NCI-H2081 treated with DMSO at 0.1 percent for 48 hours (cell line): ENCODE data around the gene PTPRK.
A peak's percentile ranks its signal among the peaks of the same experiment; 100 is the strongest.
"Not testable (repeated sequence)": the region's sequence is repeated elsewhere in the genome, so short reads cannot be mapped to it uniquely, and the experiment has no call there.

Source experiments
- DNase-seq: peaks from one replicate; lab custom pipeline; 2025; lab: John Stamatoyannopoulos, UW

The PTPRK gene

DNA sequence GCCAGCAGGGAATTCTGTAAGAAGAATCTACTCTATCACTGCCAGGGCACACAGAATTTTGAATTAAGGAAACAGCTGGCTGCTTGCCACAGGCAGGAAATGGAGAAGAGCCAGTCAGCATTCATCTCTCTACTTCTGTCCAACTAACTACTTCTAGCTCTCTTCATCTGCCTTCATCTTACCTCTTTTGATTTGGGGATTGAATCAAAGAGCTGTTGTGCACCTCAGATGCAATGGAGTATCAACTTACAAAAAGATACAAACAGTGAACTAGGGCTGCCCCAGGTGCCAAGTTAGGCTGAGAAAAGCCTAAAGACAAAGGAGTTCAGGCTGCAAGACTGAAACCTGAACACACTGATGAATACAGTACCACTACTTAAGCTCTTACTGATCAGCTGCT, 82.0 kb downstream of the PTPRK start:
- DNase-seq = no peak

DNA sequence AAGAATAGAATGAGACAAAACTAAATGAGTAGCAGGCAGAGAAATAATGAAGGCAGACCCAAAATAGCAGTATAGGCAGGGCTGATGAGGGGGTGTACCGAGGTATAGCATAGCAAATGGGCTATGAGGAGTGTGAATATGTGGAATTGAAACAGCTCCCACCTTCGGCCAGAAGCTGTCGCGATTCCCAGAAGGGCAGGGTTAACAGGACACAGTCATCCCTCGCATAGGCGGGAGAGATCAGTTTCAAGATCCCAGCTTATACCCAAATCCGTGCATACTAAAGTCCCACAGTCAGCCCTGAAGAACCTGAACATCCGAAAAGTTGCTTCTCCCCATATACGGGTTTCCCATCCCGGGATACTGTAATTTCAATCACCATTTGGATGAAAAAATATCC, 82.7 kb downstream of the PTPRK start:
- no peak for DNase-seq

GRCh38 chr6:128434752-128435151, 85.6 kb downstream of the PTPRK start:
- DNase-seq = not testable (repeated sequence)

GRCh38 chr6:128432394-128432793, 88.0 kb downstream of the PTPRK start:
- no peak for DNase-seq

DNA sequence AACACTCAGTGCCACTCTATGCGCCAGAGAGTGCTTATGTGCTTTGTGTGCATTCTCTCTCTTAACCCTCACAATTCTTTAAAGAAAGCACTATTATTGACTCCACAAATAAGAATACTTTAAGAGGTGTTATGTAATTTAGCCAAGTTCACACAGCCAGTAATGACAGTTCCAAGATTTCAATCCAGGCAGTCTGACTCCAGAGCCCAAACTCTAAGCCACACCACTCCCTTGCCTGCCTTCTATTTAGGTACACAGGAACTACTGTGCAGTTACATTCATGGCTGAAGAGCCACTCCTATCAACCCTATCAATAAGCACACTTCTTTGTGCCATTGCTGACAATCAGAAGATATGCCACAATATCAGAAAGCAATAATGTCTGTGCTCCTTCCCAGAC, 93.3 kb downstream of the PTPRK start:
- no peak for DNase-seq

GRCh38 chr6:128425856-128426255, 94.5 kb downstream of the PTPRK start:
- DNase-seq = no peak

DNA sequence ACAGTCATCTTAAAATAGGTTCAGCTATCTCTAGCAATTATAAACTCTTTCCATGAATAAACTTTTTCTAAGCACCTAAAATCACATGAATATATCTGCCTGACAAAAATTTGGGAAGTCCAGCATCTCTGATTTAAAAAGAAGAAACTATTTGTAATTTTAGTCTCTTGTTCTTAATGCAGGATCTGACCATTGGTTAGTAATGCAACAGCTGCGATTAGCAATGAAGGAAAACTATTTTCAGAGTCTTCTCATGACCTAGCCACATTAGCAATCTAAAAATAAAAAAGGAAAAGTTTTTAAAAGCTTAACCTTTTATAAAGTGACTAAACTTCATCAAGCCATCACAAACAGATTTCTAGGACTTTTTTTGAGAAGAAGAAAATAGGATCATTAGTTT, 97.5 kb downstream of the PTPRK start:
- DNase-seq = no peak

- DNase-seq = no peak
These were observed 98.2 kb downstream of the PTPRK start for GRCh38 chr6:128422200-128422599.

DNA sequence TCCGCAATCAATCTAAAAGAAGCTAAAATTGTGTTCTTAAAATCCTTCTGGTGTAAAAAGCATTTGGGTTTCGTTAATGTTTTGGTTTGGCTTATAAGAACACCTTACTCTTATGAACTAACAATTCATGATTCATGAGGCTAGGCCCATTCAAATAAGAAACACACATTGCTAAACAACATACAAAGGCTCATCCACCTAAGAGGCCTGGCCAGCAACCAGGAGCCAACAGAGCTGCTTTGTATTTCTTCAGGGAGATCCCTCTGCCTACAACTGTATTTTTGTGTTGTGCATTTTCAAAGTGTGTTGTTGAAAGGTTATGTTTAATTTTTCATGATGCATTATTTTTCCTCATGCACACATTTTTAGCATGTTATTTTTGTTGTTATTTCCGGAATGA, 98.6 kb downstream of the PTPRK start:
- no peak for DNase-seq

DNA sequence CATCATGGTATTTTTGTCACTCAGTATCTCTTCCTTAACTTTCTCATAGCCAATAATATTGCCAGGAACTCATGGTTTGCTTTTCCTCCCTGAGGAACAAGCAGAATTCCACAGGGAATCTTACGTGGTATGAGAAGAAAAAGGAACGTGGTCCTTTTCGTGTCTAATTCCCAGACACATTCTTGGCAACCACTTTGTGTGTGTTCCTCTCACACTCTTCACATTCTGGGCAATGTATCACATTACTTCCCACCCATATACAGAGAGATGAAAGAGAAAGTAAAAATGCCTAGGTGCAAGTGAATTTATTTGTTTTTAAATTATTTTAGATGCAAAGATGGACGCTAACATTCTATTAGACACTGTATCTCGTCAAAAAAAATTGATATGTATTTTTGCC, 102.7 kb downstream of the PTPRK start:
- DNase-seq = no peak

DNA sequence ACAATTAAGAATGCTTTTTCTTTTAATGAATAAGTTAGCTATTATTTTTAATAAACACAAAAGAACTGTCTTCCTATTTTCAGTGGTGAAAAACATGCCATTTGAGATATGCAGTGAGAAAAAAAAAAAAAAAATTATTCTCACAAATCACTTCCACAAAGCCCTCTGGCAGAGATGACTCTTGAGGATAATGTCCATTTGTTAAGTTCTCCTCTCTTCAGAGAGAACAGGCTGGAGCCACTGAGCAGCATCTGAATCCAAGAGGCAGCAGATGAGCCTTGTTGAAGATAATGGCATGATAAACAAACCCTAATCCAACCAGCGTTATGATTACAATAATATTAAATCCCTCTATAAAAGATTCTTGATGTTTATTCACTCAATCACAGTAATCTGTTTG, 105.0 kb downstream of the PTPRK start:
- DNase-seq = no peak

GRCh38 chr6:128414943-128415342, 105.5 kb downstream of the PTPRK start:
- no peak for DNase-seq

DNA sequence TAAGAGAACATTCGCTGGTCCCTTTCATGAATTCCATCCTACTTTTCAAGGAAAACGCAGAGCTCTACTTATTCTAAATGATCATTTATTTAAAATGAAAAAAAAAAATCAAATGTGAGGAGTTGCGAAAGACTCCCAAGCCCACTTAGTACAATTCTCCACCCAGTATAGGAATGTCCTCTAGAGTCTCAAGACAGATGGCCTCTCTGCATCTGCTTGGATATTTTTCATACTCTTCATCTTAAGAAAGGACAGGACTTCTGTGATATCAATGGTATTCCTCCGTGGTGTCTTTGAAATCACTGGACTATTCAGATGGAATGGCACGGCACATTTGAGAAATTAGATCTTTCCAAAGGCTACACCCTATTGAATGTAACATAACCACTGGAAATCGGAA, 107.1 kb downstream of the PTPRK start:
- DNase-seq = no peak

DNA sequence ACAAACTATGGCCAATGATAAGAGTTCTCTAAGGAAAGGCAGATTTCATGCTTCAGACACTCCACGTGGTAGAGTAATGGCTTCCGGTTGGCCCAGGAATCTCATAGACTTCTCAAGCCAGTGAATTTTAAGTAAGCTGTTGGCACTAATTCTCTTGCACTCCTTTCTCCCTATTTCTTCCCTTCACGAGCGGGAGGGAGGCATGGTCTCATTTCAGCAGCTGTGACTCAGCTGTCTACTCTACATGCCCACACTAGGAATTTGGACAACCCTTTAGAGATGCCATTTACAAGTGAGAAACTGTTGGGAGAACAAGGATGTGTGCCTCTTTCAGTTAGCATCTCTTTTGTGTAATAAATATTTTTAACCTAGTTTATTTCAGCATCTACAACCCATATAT, 107.7 kb downstream of the PTPRK start:
- DNase-seq = no peak

GRCh38 chr6:128410584-128410983, 109.8 kb downstream of the PTPRK start:
- DNase-seq = no peak

- no peak for DNase-seq
These were observed 111.4 kb downstream of the PTPRK start for GRCh38 chr6:128409003-128409402.

GRCh38 chr6:128406453-128406852, 113.9 kb downstream of the PTPRK start:
- DNase-seq = no peak

DNA sequence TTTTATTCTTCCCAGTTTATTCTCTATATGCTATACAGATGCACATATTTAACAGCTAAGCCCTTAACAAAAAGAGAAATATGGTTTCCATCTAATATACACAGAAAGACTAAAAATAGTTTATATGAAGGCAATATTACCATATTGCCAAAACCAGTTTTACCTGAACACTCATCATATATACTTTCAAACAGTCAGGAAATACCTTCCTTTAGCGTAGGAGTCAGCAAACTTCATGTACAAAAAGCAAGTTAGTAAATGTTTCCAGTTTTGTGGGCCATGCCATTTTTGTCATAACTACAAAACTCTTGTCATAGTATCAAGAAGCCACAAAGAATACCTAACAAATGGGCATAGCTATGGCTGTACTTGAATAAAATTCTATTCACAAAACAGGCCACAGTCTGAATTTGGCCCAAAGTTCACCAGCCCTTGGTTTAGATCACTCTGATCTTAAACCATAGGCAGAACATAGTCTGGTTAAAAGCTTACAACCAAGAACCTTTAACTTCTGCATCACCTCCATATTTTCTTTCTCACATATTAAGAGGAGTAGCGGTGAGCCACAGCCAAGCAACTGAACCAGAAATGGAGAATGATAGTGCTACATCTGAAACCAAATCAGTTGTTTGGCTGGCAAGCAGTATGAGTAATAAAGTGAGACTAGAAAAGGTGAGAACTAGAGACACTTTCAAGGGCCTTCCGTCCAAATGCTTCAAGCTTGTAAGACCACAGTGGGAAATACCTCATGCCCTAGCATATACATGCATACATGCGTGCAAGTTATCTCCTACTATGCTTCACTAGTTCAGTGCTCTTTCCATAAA, 116.6 kb downstream of the PTPRK start:
- no peak for DNase-seq

DNA sequence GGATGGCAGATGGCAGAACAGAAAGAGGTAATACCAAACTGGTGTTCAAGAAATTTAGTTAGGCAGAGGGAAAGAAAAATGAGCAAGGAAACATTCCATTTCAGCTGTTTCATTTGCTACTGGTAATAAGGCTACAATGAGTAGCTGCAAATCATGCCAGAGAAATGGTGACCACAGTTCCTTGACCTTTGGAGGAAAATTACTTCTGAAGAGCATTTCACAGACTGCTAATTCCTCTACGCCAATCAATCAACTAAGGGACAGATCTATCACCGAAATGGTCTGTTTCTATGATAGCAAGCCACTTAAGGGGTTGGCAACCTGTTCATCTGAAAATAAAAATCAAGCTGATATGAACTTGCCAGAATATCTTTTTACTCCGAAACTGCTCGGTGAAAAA, 119.5 kb downstream of the PTPRK start:
- no peak for DNase-seq

DNA sequence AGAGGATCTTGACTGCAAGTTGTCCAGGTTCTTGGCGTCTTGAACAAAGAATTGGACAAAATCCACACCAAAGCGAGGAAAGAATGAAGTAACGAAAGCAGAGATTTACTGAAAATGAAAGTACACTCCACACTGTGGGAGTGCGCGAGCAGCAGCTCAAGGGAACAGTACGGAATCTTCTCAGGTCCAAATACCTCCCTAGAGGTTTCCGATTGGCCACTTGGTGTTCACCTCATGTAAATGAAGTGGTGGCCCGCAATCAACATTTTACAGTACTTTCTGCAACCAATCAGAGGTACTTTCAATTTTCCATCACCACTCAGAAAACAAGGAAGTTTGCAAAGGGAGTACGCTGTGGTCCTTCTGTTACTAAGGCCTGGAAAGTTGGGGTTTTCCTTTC, 122.4 kb downstream of the PTPRK start:
- DNase-seq = no peak

GRCh38 chr6:128395596-128395995, 124.8 kb downstream of the PTPRK start:
- no peak for DNase-seq

GRCh38 chr6:128395188-128395587, 125.2 kb downstream of the PTPRK start:
- no peak for DNase-seq

GRCh38 chr6:128394167-128394566, 126.2 kb downstream of the PTPRK start:
- DNase-seq = no peak

GRCh38 chr6:128389820-128390534, 130.4 kb downstream of the PTPRK start:
- DNase-seq = peak; percentile 42
